A549 (cell line): ENCODE data around the gene NTSR1. TPM values are rescaled to one million over a fixed set of nuclear protein-coding genes. Genes with fewer than 3 reads are reported as not detected.

ENCODE experiments used
- ATAC-seq, 2 experiments: fragments of 200-7000 bp in 1 of 2; fragments of >200 bp in 1 of 2; cut with Nextera tagmentation in 1 of 2; cut with Tn5 transposase in 1 of 2; 3 replicates each; pipeline versions ENCODE4 v1.8.0 to v1.9.1; 2018 to 2020; ENCODE audit warnings: mild to moderate bottlenecking in 1 of 2, moderate library complexity in 1 of 2
- CTCF ChIA-PET: fragments of 300-600 bp; sonication (Branson Sonifier 250); formaldehyde crosslinking; extraction: SDS; loops from one replicate; lab custom pipeline; 2021; ENCODE audit warnings: antibody characterized with exemption, inconsistent platforms; lab: Yijun Ruan, JAX
- POLR2A ChIA-PET: fragments of 350-600 bp; formaldehyde crosslinking; extraction: SDS; loops from one replicate; lab custom pipeline; 2021; ENCODE audit warnings: antibody characterized with exemption, inconsistent platforms; lab: Yijun Ruan, JAX
- DNase-seq, 2 experiments: peaks; one replicate each; pipeline versions ENCODE4 v3.0.0 to v3.0.0-alpha.2; 2011 to 2016; ENCODE audit warnings: low read depth in 1 of 2, low spot score in 1 of 2
- FAIRE-seq: peaks from 2 replicates; lab custom pipeline; 2011; peaks lifted over from hg19 to GRCh38; lab: Jason Lieb, UNC
- H3K27ac ChIP-seq, 2 experiments: fragments of >200 bp; sonication (Bioruptor Twin); formaldehyde crosslinking; 3 replicates each; pipeline ENCODE4 v1.5.1; 2016 to 2017
- H3K4me1 ChIP-seq: fragments of >200 bp; sonication (Bioruptor Twin); formaldehyde crosslinking; 3 replicates; pipeline ENCODE4 v1.6.1; 2016
- H3K4me2 ChIP-seq: fragments of >200 bp; sonication (Bioruptor Twin); formaldehyde crosslinking; 3 replicates; pipeline ENCODE4 v1.6.1; 2016
- H3K4me3 ChIP-seq: fragments of >200 bp; sonication (Bioruptor Twin); formaldehyde crosslinking; 3 replicates; pipeline ENCODE4 v1.5.1; 2016
- H3K9me3 ChIP-seq: fragments of >200 bp; sonication (Bioruptor Twin); formaldehyde crosslinking; 3 replicates; pipeline ENCODE4 v1.6.1; 2016
- BHLHE40 ChIP-seq: IDR thresholded peaks from 2 replicates; pipeline ENCODE4 v1.6.1; 2012; ENCODE audit warnings: low read depth, low read length, inconsistent platforms
- CBX2 ChIP-seq: fragments of 200-600 bp; sonication (generic); IDR thresholded peaks from 2 replicates; pipeline ENCODE4 v1.6.1; 2016; ENCODE audit warnings: low read depth, mild to moderate bottlenecking, borderline replicate concordance
- CBX8 ChIP-seq: fragments of 200-600 bp; sonication (generic); IDR thresholded peaks from 2 replicates; pipeline ENCODE4 v1.6.1; 2016
- CEBPB ChIP-seq, 2 experiments: fragments of >200 bp in 1 of 2; sonication (Bioruptor Twin) in 1 of 2; formaldehyde crosslinking in 1 of 2; IDR thresholded peaks; 2 replicates each; pipeline ENCODE4 v1.6.1; 2012 to 2016
- CHD4 ChIP-seq: fragments of 200-600 bp; sonication (generic); IDR thresholded peaks from 2 replicates; pipeline ENCODE4 v1.6.1; 2016; ENCODE audit warnings: antibody characterized with exemption, mild to moderate bottlenecking, borderline replicate concordance
- EHF ChIP-seq: fragments of 250-450 bp; sonication (Bioruptor Pico); IDR thresholded peaks from 2 replicates; pipeline ENCODE4 v1.5.0; 2020; ENCODE audit warnings: mild to moderate bottlenecking
- EHMT2 ChIP-seq: fragments of 200-600 bp; sonication (generic); IDR thresholded peaks from 2 replicates; pipeline ENCODE4 v1.6.1; 2016; ENCODE audit warnings: antibody characterized with exemption, low read depth, mild to moderate bottlenecking, moderate library complexity
- ESRRA ChIP-seq: fragments of 150-350 bp; IDR thresholded peaks from 2 replicates; pipeline ENCODE4 v1.6.1; 2014; ENCODE audit warnings: mild to moderate bottlenecking, low read length, borderline replicate concordance
- GATA3 ChIP-seq: IDR thresholded peaks from 2 replicates; pipeline ENCODE4 v1.6.1; 2012; ENCODE audit warnings: borderline replicate concordance
- HMGXB4 ChIP-seq: fragments of 250-450 bp; sonication (Bioruptor Pico); IDR thresholded peaks from 2 replicates; pipeline ENCODE4 v1.5.0; 2021; ENCODE audit warnings: mild to moderate bottlenecking, moderate library complexity, borderline replicate concordance
- HOXB5 ChIP-seq: fragments of 250-450 bp; sonication (Bioruptor Pico); IDR thresholded peaks from 2 replicates; pipeline ENCODE4 v1.5.0; 2020; ENCODE audit warnings: mild to moderate bottlenecking, moderate library complexity
- KDM1A ChIP-seq: fragments of 200-600 bp; sonication (generic); IDR thresholded peaks from 2 replicates; pipeline ENCODE4 v1.6.1; 2016; ENCODE audit warnings: low read depth, mild to moderate bottlenecking
- KDM5A ChIP-seq: fragments of 200-600 bp; sonication (generic); IDR thresholded peaks from 2 replicates; pipeline ENCODE4 v1.6.1; 2016; ENCODE audit warnings: antibody characterized with exemption, mild to moderate bottlenecking
- NFE2L2 ChIP-seq: fragments of 150-350 bp; conservative IDR thresholded peaks from 2 replicates; pipeline ENCODE4 v1.6.1; 2014; ENCODE audit warnings: low read length
- NPAS2 ChIP-seq: fragments of 250-450 bp; sonication (Bioruptor Pico); IDR thresholded peaks from 2 replicates; pipeline ENCODE4 v1.8.0; 2022; ENCODE audit warnings: mild to moderate bottlenecking, moderate library complexity, borderline replicate concordance
- NR3C1 ChIP-seq: fragments of >200 bp; sonication (Bioruptor Twin); formaldehyde crosslinking; IDR thresholded peaks from 3 replicates; pipeline ENCODE4 v1.6.1; 2017
- POLR2A ChIP-seq: IDR thresholded peaks from 2 replicates; pipeline ENCODE4 v1.6.1; 2012; ENCODE audit warnings: mild to moderate bottlenecking, low read length
- RARB ChIP-seq: fragments of 250-450 bp; sonication (Bioruptor Pico); IDR thresholded peaks from 2 replicates; pipeline ENCODE4 v1.8.0; 2021; ENCODE audit warnings: mild to moderate bottlenecking, moderate library complexity
- RCOR1 ChIP-seq: fragments of 150-350 bp; IDR thresholded peaks from 2 replicates; pipeline ENCODE4 v1.6.1; 2014; ENCODE audit warnings: antibody characterized with exemption, low read length, low read depth
- RNF2 ChIP-seq: fragments of 200-600 bp; sonication (generic); IDR thresholded peaks from 2 replicates; pipeline ENCODE4 v1.6.1; 2016; ENCODE audit warnings: low read depth, mild to moderate bottlenecking, antibody characterized with exemption, moderate library complexity, borderline replicate concordance
- SREBF2 ChIP-seq: fragments of 450-650 bp; IDR thresholded peaks from 2 replicates; pipeline ENCODE4 v1.6.1; 2014; ENCODE audit warnings: mild to moderate bottlenecking, moderate library complexity
- USF2 ChIP-seq: fragments of 450-650 bp; IDR thresholded peaks from 2 replicates; pipeline ENCODE4 v1.6.1; 2014; ENCODE audit warnings: antibody characterized with exemption
- ZNF302 ChIP-seq: fragments of 250-450 bp; sonication (Bioruptor Pico); IDR thresholded peaks from 2 replicates; pipeline ENCODE4 v1.9.0; 2021; ENCODE audit warnings: inconsistent platforms, mild to moderate bottlenecking, moderate library complexity
- WGBS: methylation state at CpG from one replicate; pipeline ENCODE4 v1.1.6; 2017; ENCODE audit errors: missing lambda C conversion rate; 5-methylcytosine and 5-hydroxymethylcytosine counted together
- polyA plus RNA-seq, 4 experiments: library from polyadenylated mRNA; depleted of rRNA in 3 of 4; stranded (reverse); fragments of >200 nt; fragmentation: RNase III in 1 of 4; extraction: RNeasy Plus Mini Kit Qiagen cat#74134 plus additional on column Dnase treatment in 1 of 4; gene quantifications; 2 replicates in 3 of 4; 3 replicates in 1 of 4; pipeline ENCODE4 v1.2.3, GENCODE V29; 2011 to 2017
- TF ChIP-seq, protein P1 (sequence below): IDR thresholded peaks from 2 replicates; pipeline ENCODE4 v1.6.1; 2012; ENCODE audit warnings: low read depth, borderline replicate concordance
- TF ChIP-seq, protein P2 (sequence below): fragments of 200-600 bp; sonication (generic); IDR thresholded peaks from 2 replicates; pipeline ENCODE4 v1.6.1; 2016; ENCODE audit warnings: antibody characterized with exemption, mild to moderate bottlenecking, moderate library complexity
- TF ChIP-seq, protein P3 (sequence below): fragments of 250-450 bp; sonication (Bioruptor Pico); IDR thresholded peaks from 2 replicates; pipeline ENCODE4 v1.5.0; 2020; ENCODE audit warnings: low read depth, mild to moderate bottlenecking, moderate library complexity

The NTSR1 gene
- polyA plus RNA-seq, 2 of the 4 experiments (the other 2 are of a cell fraction): 0.03 TPM; not detected in 1

- POLR2A ChIA-PET: no interaction called here
- CTCF ChIA-PET: interaction anchor here (1.2 to 2.8 kb wide), 3 partner anchors 11 to 98 kb away, joined by 3 to 23 read pairs (median 19); no protein-coding TSS in a partner anchor
- H3K9me3 ChIP-seq: no peaks in the 10 kb centered on the region
- FAIRE-seq (no peak), DNase-seq (no peak), ATAC-seq (no peak)
- TF ChIP-seq NPAS2 (CRISPR knock-in tag) (no peak), NR3C1 (no peak), EHMT2 (no peak), NFE2L2 (no peak), USF2 (no peak), KDM5A (no peak), CHD4 (no peak), CEBPB (IDR thresholded peaks at IDR 0.05) (no peak), RARB (no peak), GATA3 (no peak), KDM1A (no peak), HOXB5 (CRISPR knock-in tag) (no peak), HMGXB4 (CRISPR knock-in tag) (no peak), POLR2A (no peak), RNF2 (no peak)
- TF ChIP-seq, protein P1, sequence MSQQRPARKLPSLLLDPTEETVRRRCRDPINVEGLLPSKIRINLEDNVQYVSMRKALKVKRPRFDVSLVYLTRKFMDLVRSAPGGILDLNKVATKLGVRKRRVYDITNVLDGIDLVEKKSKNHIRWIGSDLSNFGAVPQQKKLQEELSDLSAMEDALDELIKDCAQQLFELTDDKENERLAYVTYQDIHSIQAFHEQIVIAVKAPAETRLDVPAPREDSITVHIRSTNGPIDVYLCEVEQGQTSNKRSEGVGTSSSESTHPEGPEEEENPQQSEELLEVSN: no peak
- TF ChIP-seq, protein P2, sequence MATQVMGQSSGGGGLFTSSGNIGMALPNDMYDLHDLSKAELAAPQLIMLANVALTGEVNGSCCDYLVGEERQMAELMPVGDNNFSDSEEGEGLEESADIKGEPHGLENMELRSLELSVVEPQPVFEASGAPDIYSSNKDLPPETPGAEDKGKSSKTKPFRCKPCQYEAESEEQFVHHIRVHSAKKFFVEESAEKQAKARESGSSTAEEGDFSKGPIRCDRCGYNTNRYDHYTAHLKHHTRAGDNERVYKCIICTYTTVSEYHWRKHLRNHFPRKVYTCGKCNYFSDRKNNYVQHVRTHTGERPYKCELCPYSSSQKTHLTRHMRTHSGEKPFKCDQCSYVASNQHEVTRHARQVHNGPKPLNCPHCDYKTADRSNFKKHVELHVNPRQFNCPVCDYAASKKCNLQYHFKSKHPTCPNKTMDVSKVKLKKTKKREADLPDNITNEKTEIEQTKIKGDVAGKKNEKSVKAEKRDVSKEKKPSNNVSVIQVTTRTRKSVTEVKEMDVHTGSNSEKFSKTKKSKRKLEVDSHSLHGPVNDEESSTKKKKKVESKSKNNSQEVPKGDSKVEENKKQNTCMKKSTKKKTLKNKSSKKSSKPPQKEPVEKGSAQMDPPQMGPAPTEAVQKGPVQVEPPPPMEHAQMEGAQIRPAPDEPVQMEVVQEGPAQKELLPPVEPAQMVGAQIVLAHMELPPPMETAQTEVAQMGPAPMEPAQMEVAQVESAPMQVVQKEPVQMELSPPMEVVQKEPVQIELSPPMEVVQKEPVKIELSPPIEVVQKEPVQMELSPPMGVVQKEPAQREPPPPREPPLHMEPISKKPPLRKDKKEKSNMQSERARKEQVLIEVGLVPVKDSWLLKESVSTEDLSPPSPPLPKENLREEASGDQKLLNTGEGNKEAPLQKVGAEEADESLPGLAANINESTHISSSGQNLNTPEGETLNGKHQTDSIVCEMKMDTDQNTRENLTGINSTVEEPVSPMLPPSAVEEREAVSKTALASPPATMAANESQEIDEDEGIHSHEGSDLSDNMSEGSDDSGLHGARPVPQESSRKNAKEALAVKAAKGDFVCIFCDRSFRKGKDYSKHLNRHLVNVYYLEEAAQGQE: no peak
- no peak overlapping the region for H3K27ac ChIP-seq
- no peak overlapping the region for H3K4me2 ChIP-seq
- 52% methylated on average over 21 of the region's 22 CpGs for WGBS
- H3K4me3 ChIP-seq: no peak overlapping the region
- H3K4me1 ChIP-seq: no peaks in the 10 kb centered on the region
Observed at GRCh38 chr20:62692801-62693523, 15.7 kb upstream of the NTSR1 start.

DNA sequence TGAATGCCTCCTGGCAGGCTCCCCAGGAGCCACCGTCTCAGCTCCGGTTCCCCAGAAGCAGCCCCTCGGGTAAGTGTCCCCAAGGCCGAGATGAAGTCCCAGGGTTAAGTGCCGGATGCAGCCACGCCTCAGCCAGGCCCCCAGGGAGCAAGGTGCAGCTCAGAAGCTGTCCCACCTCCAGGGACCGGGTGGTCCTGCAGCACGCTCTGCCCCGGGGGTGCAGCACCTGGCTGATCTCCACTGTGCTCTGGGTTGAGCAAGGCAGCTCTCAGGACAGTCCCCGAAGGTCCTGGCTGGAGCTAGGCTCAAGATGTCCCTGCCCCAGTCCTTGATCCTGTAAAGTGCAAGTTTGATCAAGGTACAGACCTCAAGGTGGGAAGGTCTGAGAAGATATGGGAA, 15.1 kb upstream of the NTSR1 start:
- POLR2A ChIA-PET: no interaction called here
- Histone ChIP-seq H3K4me2 (no peak overlapping the region), H3K4me3 (no peak overlapping the region), H3K9me3 (no peaks in the 10 kb centered on the region), H3K27ac (no peak overlapping the region), H3K4me1 (no peaks in the 10 kb centered on the region)
- ATAC-seq (no peak), DNase-seq (no peak), FAIRE-seq (no peak)
- TF ChIP-seq HOXB5 (CRISPR knock-in tag): no peak
- TF ChIP-seq RCOR1: no peak
- TF ChIP-seq SREBF2: no peak
- no peak for TF ChIP-seq CBX8
- no peak for TF ChIP-seq ZNF302 (CRISPR knock-in tag)
- TF ChIP-seq KDM5A: no peak
- no peak for TF ChIP-seq EHMT2
- TF ChIP-seq ESRRA: no peak
- no peak for TF ChIP-seq KDM1A
- TF ChIP-seq CBX2: no peak
- TF ChIP-seq BHLHE40: no peak
- no peak for TF ChIP-seq EHF (CRISPR knock-in tag)
- TF ChIP-seq, protein P3, sequence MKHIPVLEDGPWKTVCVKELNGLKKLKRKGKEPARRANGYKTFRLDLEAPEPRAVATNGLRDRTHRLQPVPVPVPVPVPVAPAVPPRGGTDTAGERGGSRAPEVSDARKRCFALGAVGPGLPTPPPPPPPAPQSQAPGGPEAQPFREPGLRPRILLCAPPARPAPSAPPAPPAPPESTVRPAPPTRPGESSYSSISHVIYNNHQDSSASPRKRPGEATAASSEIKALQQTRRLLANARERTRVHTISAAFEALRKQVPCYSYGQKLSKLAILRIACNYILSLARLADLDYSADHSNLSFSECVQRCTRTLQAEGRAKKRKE: no peak
- TF ChIP-seq USF2: no peak
- TF ChIP-seq POLR2A: no peak
- 45% methylated on average over 6 of the region's 10 CpGs for WGBS
- CTCF ChIA-PET: interaction anchor here (0.5 to 2.8 kb wide), 6 partner anchors 10 to 877 kb away, joined by 3 to 23 read pairs (median 4); no protein-coding TSS in a partner anchor
